ENCODE data around the gene SEMG1. TPM values are rescaled to one million over a fixed set of nuclear protein-coding genes. Genes with fewer than 3 reads are reported as not detected.
A peak's percentile ranks its signal among the peaks of the same experiment; 100 is the strongest.

SEMG1 gene
- total and polyA plus RNA-seq, 2 experiments from 2014 or later: not detected

GRCh38 chr20:45235995-45236394 lies 29.2 kb downstream of the SEMG1 start:
- H3K36me3 ChIP-seq: no peaks in the 10 kb centered on the region
- no peak overlapping the region for H3K27ac ChIP-seq
- H3K4me3 ChIP-seq: no peak overlapping the region
- DNase-seq (ENCODE audit: low read depth in 1 of 2, low spot score in 1 of 2): no peak
- H3K27me3 ChIP-seq: peaks cover 3% of the 10 kb centered on the region
- no peaks in the 10 kb centered on the region for H3K4me1 ChIP-seq (ENCODE audit: low read depth)
- TF ChIP-seq CTCF (IDR thresholded peaks at IDR 0.05; ENCODE audit: low read depth, low read length): peak; percentile 52
- H3K9me3 ChIP-seq (ENCODE audit: low read depth): no peaks in the 10 kb centered on the region

- Histone ChIP-seq H3K27ac (no peak overlapping the region), H3K36me3 (no peaks in the 10 kb centered on the region), H3K9me3 (ENCODE audit: low read depth) (no peaks in the 10 kb centered on the region), H3K27me3 (peaks cover 21% of the 10 kb centered on the region), H3K4me1 (ENCODE audit: low read depth) (no peaks in the 10 kb centered on the region), H3K4me3 (no peak overlapping the region)
- DNase-seq (ENCODE audit: low read depth in 1 of 2, low spot score in 1 of 2): no peak
- no peak for TF ChIP-seq CTCF (IDR thresholded peaks at IDR 0.05; ENCODE audit: low read depth, low read length)
Measured at GRCh38 chr20:45238139-45238538, 31.3 kb downstream of the SEMG1 start.

- no peak for TF ChIP-seq CTCF (IDR thresholded peaks at IDR 0.05; ENCODE audit: low read depth, low read length)
- Histone ChIP-seq H3K27ac (no peak overlapping the region), H3K4me3 (no peak overlapping the region), H3K36me3 (no peaks in the 10 kb centered on the region), H3K4me1 (ENCODE audit: low read depth) (no peaks in the 10 kb centered on the region), H3K27me3 (peaks cover 55% of the 10 kb centered on the region), H3K9me3 (ENCODE audit: low read depth) (no peaks in the 10 kb centered on the region)
- DNase-seq (ENCODE audit: low read depth in 1 of 2, low spot score in 1 of 2): no peak
Measured at GRCh38 chr20:45246109-45246508, 39.3 kb downstream of the SEMG1 start.

- H3K4me1 ChIP-seq (ENCODE audit: low read depth): no peaks in the 10 kb centered on the region
- no peaks in the 10 kb centered on the region for H3K9me3 ChIP-seq (ENCODE audit: low read depth)
- no peak overlapping the region for H3K27ac ChIP-seq
- H3K4me3 ChIP-seq: no peak overlapping the region
- TF ChIP-seq CTCF (IDR thresholded peaks at IDR 0.05; ENCODE audit: low read depth, low read length): no peak
- DNase-seq (ENCODE audit: low read depth in 1 of 2, low spot score in 1 of 2): no peak
- peaks cover 41% of the 10 kb centered on the region for H3K27me3 ChIP-seq
- H3K36me3 ChIP-seq: no peaks in the 10 kb centered on the region
Measured at GRCh38 chr20:45247865-45248264, 41.0 kb downstream of the SEMG1 start.

GRCh38 chr20:45248609-45249008 lies 41.8 kb downstream of the SEMG1 start:
- no peak overlapping the region for H3K4me3 ChIP-seq
- H3K36me3 ChIP-seq: no peaks in the 10 kb centered on the region

More at GRCh38 chr20:45248609-45249008, 41.8 kb downstream of the SEMG1 start:
- Histone ChIP-seq H3K27ac (no peak overlapping the region), H3K4me1 (ENCODE audit: low read depth) (no peaks in the 10 kb centered on the region), H3K27me3 (peaks cover 35% of the 10 kb centered on the region), H3K9me3 (ENCODE audit: low read depth) (no peaks in the 10 kb centered on the region)
- DNase-seq (ENCODE audit: low read depth in 1 of 2, low spot score in 1 of 2): no peak
- TF ChIP-seq CTCF (IDR thresholded peaks at IDR 0.05; ENCODE audit: low read depth, low read length): no peak
